HTERT RPE-1 (cell line): ENCODE results near the gene SAC3D1.
"Not testable (repeated sequence)": the region's sequence is repeated elsewhere in the genome, so short reads cannot be mapped to it uniquely, and the experiment has no call there.

Experiments used
- in situ Hi-C: fragments of 300-500 bp; cut with MboI; formaldehyde crosslinking; loops from 4 replicates; pipeline ENCODE4 v1.14.3; 2020; ENCODE audit warnings: low sequenced_read_pairs

SAC3D1 gene

GRCh38 chr11:65040847-65041622 is at the start of gene SAC3D1:
Gene SAC3D1, plus strand, starts transcription at chr11:65041210. Its CDS starts 83 bp downstream, at chr11:65041293.
- in situ Hi-C loops, result no loop called here

- in situ Hi-C loops, result no loop called here
Observed at GRCh38 chr11:64994318-64994717, 46.7 kb upstream of the SAC3D1 start.

- in situ Hi-C loops, result no loop called here
Observed at GRCh38 chr11:64996327-64996709, 44.7 kb upstream of the SAC3D1 start.

- in situ Hi-C loops, result no loop called here
Observed at GRCh38 chr11:64996710-64997380, 44.2 kb upstream of the SAC3D1 start, which contains the start of gene BATF2. Gene BATF2, minus strand, starts transcription at chr11:64996971. Its CDS starts 57 bp downstream, at chr11:64996914.

- in situ Hi-C loops, result no loop called here
Observed at GRCh38 chr11:64998141-64998540, 42.9 kb upstream of the SAC3D1 start.

- in situ Hi-C loops, result no loop called here
Observed at GRCh38 chr11:64998690-64999431, 42.1 kb upstream of the SAC3D1 start.

- in situ Hi-C loops, result no loop called here
Observed at GRCh38 chr11:64999478-64999877, 41.5 kb upstream of the SAC3D1 start.

- in situ Hi-C loops, result no loop called here
Observed at GRCh38 chr11:65002706-65003105, 38.3 kb upstream of the SAC3D1 start.

- in situ Hi-C loops, result no loop called here
Observed at GRCh38 chr11:65003282-65003681, 37.7 kb upstream of the SAC3D1 start.

- in situ Hi-C loops, result not testable (repeated sequence)
Observed at GRCh38 chr11:65003968-65004367, 37.0 kb upstream of the SAC3D1 start.

- in situ Hi-C loops, result no loop called here
Observed at GRCh38 chr11:65008016-65008415, 33.0 kb upstream of the SAC3D1 start.

- in situ Hi-C loops, result no loop called here
Observed at GRCh38 chr11:65008873-65009272, 32.1 kb upstream of the SAC3D1 start.

GRCh38 chr11:65013130-65013887 is 27.7 kb upstream of the SAC3D1 start:
- in situ Hi-C loops, result no loop called here

- in situ Hi-C loops, result no loop called here
Observed at GRCh38 chr11:65013888-65014725, 26.9 kb upstream of the SAC3D1 start, which contains the start of gene ARL2. Gene ARL2, plus strand, starts transcription at chr11:65014160. Its CDS starts 48 bp downstream, at chr11:65014208.

GRCh38 chr11:65014726-65015227 is 26.2 kb upstream of the SAC3D1 start:
- in situ Hi-C loops, result no loop called here

GRCh38 chr11:65016705-65017104 is 24.3 kb upstream of the SAC3D1 start:
- in situ Hi-C loops, result no loop called here

GRCh38 chr11:65017937-65018336 is 23.1 kb upstream of the SAC3D1 start:
- in situ Hi-C loops, result no loop called here

GRCh38 chr11:65019824-65020223 is 21.2 kb upstream of the SAC3D1 start:
- in situ Hi-C loops, result no loop called here

- in situ Hi-C loops, result no loop called here
Observed at GRCh38 chr11:65021003-65021402, 20.0 kb upstream of the SAC3D1 start.

GRCh38 chr11:65021509-65021908 is 19.5 kb upstream of the SAC3D1 start:
- in situ Hi-C loops, result no loop called here
